ENCODE measurements around the gene ZNF175. TPM values are rescaled to one million over a fixed set of nuclear protein-coding genes. Genes with fewer than 3 reads are reported as not detected.

Gene ZNF175
- total and polyA plus RNA-seq, 9 of the 15 experiments (the other 6 are each of a cell fraction or from before 2014, with no cell fraction given) = 3.7 to 37.9 (median 14.0) TPM

- H3K79me2 ChIP-seq (ENCODE audit: control insufficient read depth, insufficient read depth, low read length) = no peaks in the 10 kb centered on the region; the same call in 2 of the 3 replicates
- WGBS (ENCODE audit: insufficient coverage, low coverage, missing lambda C conversion rate) = 5% methylated on average over 6 of the region's 6 CpGs
- no peaks in the 10 kb centered on the region for H3K9me1 ChIP-seq (ENCODE audit: control insufficient read depth, insufficient read depth, low read length)
- peaks cover 23 to 36% of the 10 kb centered on the region in 2 experiments for H3K4me1 ChIP-seq (replicated peaks in 1 of 2; ENCODE audit: control insufficient read depth in 2 of 2, insufficient read depth in 2 of 2, low read length in 2 of 2)
- no peaks in the 10 kb centered on the region for H4K20me1 ChIP-seq (replicated peaks; ENCODE audit: control insufficient read depth, insufficient read depth, low read length)
- H3K9me3 ChIP-seq (replicated peaks; ENCODE audit: control insufficient read depth, insufficient read depth, low read depth, low read length) = no peaks in the 10 kb centered on the region
- H3K4me3 ChIP-seq = peak overlapping the region; percentile 48
- peak overlapping the region; percentile 53; the same call in 2 of the 3 replicates for H3K27ac ChIP-seq (ENCODE audit: extremely low read depth, low read depth, low read length)
- ATAC-seq = peak; percentile 49
- H3K4me2 ChIP-seq (ENCODE audit: insufficient read depth, low read length) = peak overlapping the region; percentile 89
- peaks cover 2% of the 10 kb centered on the region; the same call in 1 of the 3 replicates for H3K36me3 ChIP-seq (ENCODE audit: control insufficient read depth, insufficient read depth, low read length)
- no peaks in the 10 kb centered on the region for H3K27me3 ChIP-seq (ENCODE audit: control insufficient read depth in 2 of 2, insufficient read depth in 2 of 2, low read length in 2 of 2)
- intact Hi-C loops (cut with micrococcal nuclease) (no loop called here), in situ Hi-C loops (cut with MboI) (no loop called here)
- peak overlapping the region; percentile 89 for H2AFZ ChIP-seq (ENCODE audit: low read depth, low read length)
- FAIRE-seq = no peak
- POLR2A ChIA-PET = interaction anchor here (0.7 to 2.4 kb wide), 6 partner anchors 8 to 120 kb away, joined by 4 to 15 read pairs (median 5); partner anchors contain the start of gene ZNF175
- no peak for DNase-seq (ENCODE audit: extremely low read depth in 1 of 4, low spot score in 3 of 4)
- peak overlapping the region; percentile 64 to 93 for H3K9ac ChIP-seq (ENCODE audit: insufficient read depth in 1 of 2, low read depth in 2 of 2, low read length in 2 of 2)
- no TSS peak for BruUV-seq (replicated peaks)
- CTCF ChIA-PET (ENCODE audit: low intra/inter-chr PET ratio) = no interaction called here
- TF ChIP-seq NR2C2 (CRISPR knock-in tag; IDR thresholded peaks at IDR 0.05) = no peak
- TF ChIP-seq NR2C2 (tag; IDR thresholded peaks at IDR 0.05) = peak; percentile 55
- TF ChIP-seq E2F6 (IDR thresholded peaks at IDR 0.05; ENCODE audit: borderline replicate concordance in 1 of 2, extremely low read depth in 1 of 2, insufficient read depth in 1 of 2, insufficient read length in 1 of 2, low read depth in 1 of 2, low read length in 1 of 2, poor library complexity in 1 of 2, severe bottlenecking in 1 of 2) = no peak
- no peak for TF ChIP-seq PYGO2 (tag; IDR thresholded peaks at IDR 0.05)
- 0 out of 2 replicates have a peak, but pooled peaks have one; percentile 9 for TF ChIP-seq REST (IDR thresholded peaks at IDR 0.05; ENCODE audit: borderline replicate concordance)
- TF ChIP-seq REST (CRISPR knock-in tag; IDR thresholded peaks at IDR 0.05; ENCODE audit: low read depth) = no peak
- 0 out of 2 replicates have a peak, but pooled peaks have one; percentile 9 for TF ChIP-seq EHMT2 (IDR thresholded peaks at IDR 0.05)
- no peak for TF ChIP-seq HCFC1 (IDR thresholded peaks at IDR 0.05; ENCODE audit: low read depth, low read length)
- no peak for TF ChIP-seq ARID3B (CRISPR knock-in tag; IDR thresholded peaks at IDR 0.05; ENCODE audit: borderline replicate concordance)
- 0 out of 2 replicates have a peak, but pooled peaks have one; percentile 22 for TF ChIP-seq RBFOX2 (IDR thresholded peaks at IDR 0.05; ENCODE audit: low read depth, low read length)
These were observed 23.7 kb downstream of the ZNF175 start for GRCh38 chr19:51594774-51595109.

Data from K562 (cell line).